HG03095 (cell line): ENCODE results near the gene JMJD8.

Experiments used
- ATAC-seq: cut with Tn5 transposase; IDR thresholded peaks from one replicate; pipeline ENCODE4 v1.9.1; 2021; ENCODE audit warnings: moderate library complexity; ENCODE audit not compliant: unreplicated experiment

Gene JMJD8

DNA sequence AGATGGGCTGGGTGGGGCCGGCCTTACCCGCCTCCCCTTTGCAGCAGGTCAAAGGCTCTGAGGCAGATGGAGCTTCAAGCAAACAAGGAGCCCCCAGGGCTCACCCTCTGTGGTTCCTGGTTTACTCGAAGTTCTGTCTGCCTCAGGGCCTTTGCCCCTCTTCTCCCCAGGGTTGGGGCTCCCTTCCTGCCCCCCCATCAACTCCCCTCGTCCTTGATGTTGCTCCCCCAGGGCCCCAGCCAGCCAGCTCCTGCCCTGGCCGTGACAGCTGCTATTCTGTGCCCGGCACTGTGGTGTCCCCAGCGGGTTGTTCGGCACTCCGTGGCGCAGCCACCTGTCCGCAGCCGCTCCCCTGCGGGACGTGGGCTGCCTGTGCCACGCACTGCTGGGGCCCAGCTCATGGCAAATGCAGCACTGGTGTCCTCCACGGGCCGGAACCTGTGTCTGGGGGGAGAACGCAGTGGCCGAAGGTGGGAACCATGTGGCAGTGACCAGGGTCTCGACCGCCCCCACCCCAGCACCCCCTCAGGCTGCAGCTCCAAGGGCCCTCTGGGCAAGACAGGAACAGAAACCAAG lies 26.5 kb upstream of the JMJD8 start:
- no peak for ATAC-seq

DNA sequence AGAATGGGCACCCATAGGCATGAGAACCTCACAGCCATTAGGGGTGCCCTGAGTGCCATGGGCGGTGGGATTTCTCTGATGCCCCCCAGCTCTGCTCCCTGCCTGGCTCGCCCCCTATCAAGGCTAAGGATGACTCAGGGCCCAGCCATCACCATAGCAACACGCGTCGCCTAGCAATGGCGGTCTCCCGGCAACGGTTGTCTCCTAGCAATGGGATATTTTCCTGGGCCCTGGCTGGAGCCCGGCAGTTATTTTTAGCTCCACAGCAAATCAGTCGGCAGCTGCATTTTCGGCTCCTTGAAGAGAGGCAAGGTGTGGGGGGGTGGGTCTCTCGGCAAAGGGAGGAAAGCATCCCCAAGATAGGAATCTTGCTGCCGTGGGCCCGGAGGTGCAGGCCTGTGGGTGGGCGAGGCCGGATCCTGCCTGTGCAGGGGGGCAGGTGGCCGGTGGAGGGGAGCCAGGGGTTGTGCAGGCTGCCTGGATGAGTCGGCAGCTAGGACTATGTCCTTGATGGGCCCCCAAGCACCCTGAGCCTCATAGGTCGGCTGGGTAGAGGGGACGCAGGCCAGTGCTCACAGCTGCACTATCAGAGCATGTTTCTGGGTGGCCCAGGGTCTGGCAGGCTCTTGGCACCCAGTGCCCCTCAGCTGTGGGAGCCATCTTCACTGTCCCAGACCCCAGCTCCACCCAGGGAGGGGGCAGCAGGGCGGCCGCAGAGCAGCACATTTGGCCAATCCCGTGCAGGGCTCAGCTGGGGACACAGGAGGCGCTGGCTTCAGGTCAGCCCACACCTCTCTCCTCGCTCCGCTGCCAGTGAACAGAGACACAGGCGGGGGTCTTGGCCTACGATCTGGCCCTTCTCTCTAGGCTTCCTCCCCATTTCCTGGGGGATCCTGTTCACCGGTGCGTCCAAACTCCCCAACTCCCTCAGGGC lies 25.7 kb upstream of the JMJD8 start:
- ATAC-seq: no peak

DNA sequence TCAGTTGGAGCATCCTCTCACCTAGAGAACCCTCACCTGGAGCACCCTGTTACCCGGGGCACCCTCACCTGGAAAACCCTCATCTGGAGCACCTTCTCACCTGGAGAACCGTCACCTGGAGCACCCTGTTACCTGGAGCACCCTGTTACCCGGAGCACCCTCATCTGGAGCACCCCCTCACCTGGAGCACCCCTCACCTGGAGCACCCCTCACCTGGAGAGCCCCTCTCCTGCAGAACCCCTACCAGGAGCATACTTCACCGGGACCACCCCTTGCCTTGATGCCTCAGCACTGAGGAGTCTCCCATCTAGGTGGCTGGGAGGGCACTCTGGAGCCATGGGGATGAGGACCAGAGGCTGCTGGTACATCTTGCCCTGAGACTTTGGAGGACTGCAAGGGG lies 24.8 kb upstream of the JMJD8 start:
- no peak for ATAC-seq

DNA sequence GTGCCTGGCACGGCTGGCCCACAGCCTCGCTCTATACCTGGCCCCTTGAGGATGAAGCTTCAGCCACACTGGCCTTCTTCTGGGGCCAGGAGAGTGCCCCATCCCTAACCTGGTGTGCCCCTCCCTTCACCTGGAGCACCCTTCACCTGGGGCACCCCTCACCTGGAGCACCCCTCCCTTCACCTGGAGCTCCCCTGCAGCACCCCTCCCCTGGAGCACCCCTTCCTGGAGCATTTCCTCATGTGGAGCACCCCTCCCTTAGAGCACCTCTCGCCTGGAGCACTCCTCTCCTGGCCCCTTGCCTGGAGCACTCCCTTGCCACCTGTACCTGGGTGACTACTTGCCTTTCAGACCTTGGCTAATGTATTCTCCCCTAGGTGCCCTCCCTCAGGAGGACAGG lies 23.9 kb upstream of the JMJD8 start:
- ATAC-seq: no peak

DNA sequence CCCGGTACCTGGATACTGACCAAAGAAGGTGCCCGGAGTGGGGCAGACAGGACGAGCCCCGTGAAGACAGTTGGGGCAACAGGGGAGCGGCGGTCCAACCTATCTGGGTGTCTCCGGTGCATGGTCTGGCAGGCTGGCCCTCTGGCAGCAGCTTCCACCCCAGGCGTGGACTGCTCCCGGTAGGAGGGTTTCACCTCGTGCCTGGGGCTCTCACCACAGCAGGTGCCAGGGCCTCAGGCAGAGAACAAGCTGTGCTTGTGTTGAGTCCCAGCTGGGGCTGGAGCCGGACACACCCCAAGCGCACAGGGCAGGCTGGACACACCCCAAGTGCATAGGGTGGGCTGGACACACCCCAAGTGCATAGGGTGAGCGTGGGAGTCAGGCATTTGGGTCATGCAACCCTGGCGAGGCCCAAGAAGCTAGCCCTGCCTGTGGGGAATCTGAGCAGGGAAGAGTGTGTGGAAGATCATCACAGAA lies 23.0 kb upstream of the JMJD8 start:
- ATAC-seq: no peak

DNA sequence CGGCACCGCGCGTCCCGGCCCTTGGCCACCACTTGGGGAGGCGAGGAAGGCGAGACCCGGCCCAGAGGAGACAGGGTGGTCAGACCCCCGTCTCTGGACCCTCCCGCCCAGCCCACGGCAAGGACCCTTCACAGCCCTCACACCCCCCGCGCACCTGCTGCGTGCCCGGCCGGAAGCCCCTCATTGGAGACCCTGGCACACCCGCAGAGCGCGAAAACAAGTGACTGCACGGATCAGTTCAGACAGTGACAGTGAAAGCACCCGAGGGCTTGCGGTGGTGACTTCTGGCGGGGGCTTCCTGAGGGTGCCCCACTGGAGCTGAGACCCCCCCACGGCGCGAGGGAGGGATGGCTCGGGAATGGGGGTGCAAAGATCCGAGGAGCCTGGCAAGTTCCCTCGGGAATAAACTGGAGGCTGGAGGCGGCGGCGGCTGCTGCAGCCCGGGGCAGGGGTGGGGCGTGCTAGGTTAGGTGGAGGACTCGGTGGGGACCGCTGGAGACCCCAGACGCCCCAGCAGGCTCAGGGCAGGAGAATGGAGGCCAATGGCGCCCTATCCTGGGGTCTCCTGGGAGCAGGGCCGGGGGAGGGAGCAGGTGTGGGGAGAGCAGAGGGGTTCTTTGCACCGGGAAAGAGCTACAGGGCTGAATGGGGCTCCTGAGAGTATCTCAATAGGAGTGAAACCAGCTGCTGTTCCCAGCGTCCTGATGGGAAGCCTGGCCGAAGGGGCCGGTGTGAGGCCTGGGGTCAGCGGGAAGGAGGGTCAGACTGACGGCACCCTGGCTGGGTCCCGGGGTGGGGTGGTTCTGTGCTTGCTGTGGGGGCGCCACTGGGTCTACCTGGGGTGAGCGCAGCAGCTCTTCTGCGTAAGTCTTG lies 22.3 kb upstream of the JMJD8 start:
- no peak for ATAC-seq

DNA sequence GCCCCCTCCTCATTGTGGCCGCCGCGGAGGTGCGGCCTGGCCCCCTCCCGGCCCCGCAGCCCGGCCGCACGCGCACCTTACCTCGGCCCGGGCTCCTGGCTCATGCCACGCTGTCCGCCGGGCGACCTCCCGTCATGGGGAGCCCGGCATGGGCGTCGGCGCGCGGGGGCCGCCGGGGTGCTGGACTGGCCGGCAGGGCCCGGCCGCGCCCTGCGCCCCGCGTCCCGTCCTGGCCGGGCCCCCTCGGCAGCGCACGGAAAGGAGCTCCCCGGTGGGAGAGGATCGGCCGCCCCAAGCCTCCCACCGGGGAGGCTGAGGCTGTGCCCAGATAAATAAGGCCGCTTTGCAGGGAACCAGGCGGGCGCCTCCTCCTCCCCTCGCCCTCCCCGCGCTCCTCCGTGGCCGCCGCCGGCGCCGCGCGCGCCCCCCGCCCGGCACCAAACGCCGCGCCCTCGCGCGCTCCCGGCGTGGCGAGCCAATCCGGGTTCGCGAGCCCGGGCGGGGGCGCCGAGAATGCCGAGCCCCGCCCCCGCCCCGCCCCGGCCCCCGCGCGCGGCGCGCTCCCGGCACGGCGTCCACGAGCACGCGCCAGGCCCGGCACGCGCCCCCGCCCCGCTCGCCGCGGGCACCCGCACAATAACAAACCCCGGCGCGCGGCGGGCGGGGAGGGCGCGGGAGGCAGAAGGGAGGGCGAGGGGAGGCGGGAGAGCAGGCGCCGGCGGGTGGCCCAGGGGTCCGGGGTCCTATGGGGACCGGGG lies 21.5 kb upstream of the JMJD8 start, which contains the start of gene FBXL16:
FBXL16 (minus strand) TSS at position 371 of the 758 bp plus-strand sequence. CDS start 8,396 bp downstream, outside the sequence.
- ATAC-seq: no peak

DNA sequence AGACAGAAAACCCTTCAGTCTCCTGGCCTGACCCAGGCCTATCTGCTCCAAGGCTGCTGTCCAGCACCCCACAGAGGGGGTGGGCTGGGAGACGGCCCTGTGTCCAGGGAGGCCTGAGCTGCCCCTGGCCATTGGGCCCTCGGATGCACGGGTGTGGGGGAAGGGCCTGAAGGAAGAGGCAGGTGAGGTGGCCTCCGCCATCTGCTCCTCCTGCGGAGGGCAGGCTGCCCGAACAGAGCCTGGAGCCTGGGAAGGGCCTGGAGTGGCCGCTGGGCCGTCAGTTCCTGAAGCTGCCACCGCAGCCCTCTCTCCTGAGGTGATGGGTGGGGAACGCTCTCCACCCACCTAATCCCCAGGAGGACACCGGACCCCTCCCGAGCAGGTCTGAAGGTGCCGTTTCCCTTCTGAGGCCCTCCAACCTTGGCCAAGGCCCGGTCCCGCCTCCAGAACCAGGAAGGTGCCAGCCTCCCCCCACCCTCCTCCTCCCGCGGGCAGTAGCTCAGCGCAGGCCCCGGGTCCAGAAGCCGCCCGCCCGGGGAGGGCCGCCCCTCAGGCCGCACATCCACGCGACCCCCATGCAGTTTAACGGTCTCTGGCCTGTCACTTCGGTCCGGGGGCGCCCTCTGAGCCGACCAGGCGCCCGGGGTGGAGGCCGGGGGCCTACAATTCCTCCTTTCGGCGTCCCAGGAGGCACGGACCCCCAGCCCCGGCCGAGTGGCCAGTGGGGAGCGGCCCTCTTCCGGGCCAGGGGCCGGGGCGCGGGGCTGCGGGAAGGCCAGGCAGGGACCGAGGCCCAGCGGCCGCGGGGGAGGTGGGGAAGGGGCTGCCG lies 20.6 kb upstream of the JMJD8 start:
- no peak for ATAC-seq

DNA sequence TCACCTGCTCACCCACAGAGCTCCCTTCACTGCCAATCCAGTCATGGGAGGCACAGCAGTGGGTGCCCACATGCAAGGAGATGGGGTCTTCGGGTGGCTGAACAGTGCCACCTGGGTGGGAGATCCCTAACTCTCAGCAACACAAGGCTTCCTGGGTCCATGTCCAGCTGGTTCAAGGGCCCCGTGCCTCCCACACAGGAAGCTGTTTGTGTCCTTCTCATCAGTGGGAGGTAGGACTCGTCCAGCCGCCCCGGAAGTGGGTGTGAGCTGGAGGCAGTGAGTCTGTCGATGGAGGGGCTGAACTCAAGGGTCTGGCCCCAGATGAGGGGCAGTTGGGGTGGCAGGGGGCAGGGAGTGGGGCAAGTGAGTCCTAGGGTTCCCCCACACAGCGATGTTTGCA lies 19.9 kb upstream of the JMJD8 start:
- ATAC-seq: no peak

DNA sequence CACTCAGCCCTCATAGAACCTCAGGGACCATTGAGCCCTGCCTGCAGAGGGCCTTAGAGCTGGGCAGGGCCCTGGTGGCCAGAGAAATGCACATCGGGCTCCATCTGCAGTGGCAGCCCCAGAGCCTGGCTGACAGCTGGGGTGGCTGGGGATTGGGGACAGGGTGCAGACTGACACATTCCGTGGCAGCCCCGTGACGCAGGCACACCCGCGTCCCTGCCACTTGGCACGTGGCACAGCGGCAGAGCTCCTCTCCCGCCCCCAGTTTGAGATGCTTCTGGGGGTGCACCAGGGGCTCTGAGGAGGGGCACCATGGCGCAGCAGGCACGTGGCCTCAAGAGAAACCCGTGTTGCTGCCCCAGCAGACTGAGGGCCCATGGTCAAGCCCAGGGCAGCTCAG lies 19.3 kb upstream of the JMJD8 start:
- ATAC-seq: no peak

DNA sequence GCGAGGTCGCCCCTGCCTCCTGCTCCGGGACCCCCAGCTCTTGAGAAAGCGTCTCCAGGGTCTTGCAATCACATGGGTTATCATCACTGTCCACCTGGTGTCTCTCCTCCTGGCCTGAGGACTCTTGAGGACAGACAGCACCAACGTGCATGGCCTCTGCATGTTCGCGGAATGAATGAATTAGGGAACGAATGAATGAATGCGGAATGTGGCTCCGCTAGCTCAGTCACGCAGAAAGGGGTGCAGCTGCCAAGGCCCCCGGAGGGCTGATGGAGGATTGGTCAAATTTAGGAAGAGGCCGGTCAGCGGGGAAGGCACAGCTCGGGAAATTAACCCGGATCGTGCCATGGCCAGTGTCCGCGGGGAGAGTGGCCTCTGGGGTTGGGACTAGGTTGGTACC lies 18.2 kb upstream of the JMJD8 start:
- no peak for ATAC-seq

DNA sequence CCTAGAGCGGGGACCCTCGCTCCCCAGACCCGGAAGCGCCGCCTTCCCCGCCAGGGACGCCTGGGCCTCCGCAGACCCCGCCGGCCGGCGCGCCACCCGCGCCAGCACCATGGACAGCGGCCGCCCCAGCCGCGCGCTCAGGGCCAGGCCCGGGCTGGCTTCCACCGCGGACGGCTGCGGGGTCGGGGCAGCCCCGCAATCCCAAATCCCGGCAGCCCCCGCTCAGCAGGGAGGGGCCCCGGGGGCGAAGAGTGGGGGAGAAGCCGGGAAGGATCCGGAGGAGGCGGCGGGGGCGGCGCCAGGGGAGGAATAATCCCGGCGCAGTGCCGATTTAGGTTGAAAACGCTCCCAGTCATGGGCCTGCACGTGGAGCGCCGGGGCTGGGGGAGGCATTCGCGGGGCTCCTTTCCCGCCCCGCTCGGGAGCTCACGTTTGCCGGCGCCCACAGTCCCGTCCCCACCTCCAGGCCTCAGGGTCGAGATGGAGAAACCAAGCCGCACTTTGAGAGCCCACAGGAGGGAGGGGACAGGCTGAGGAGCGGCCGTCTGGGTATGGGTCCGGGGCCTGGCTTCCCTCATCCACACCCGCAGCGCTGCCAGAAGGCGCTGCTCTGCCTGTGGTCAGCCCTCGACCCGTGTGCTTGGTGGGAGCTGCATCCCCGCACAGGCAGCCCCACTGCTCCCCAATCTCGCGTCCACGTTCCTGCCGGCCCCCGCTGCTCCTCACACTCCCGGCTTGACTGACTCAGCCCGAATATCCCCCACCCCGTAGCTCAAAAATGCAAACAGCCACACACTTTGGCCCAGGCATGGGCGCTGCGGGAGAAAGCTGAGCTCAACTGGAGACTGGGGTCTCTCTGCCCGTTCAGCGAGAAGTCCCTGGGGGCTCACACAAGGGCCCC lies 16.8 kb upstream of the JMJD8 start:
- ATAC-seq: no peak

DNA sequence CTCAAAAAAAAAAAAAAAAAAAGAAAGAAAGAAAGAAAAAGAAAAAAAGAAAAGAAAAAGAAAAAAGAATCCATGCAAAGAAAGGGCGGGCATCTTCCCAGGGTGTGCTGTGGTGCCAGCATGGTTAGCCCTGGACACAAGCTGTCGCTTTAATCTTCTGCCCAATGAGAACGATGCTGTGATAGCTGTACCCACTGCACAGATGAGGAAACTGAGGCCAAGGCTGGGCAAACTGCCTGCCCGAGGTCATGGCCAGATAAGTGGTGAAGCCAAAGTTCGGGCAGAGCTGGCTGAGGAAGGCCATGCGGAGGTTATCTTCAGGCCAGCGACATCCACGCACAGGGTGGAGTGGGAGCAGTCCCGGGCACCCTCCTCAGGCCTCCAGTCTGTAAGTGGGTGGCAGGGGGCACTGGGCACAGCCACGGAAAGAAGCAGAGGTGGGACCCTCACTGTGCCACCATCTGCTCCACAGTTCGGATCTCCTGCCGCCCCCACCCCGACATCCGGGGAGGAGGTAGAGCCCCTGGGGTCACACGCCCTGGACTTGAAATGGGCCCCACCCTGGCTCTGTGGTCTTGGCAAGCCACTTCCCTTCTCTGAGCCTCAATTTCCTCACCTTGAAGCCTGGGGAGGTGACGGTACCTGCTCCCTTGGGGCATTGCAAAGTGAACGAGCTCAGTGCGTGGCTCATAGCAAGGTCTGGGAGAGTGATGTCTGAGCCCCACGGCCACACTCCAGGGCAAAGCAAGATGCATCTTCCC lies 15.0 kb upstream of the JMJD8 start:
- no peak for ATAC-seq

DNA sequence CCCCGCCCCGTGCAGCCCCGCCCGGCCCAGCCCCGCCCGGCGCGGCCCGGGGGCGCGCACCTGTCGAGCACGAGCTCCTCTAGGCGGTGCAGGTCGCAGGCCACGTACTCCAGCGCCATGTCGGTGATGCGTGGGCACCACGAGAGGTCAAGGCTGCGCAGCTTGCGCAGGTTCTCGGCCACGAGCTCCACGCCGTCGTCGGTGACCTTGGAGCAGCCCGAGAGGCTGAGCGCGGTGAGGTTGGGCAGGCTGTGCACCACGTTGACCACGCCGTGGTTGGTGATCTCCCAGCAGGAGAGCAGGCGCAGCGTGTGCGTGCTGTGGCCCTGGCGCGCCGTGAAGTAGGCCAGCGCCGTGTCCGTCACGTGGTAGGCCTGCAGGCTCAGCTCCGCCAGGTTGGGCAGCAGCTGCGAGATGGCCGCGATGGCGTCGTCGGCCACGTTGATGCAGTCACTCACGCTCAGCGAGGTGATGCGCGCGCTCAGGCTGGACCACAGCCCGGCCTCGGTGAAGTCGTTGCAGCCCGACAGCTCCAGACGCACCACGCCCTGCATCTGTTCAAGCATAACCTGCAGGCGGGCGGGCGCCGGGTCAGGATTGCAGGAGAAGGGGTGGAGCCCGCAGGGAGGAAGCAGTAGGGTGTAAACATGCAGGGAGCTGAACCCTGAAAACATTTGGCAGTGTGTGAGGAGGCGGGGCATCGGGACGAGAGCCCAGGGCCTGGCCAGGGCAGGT lies 11.4 kb upstream of the JMJD8 start:
- ATAC-seq: no peak

DNA sequence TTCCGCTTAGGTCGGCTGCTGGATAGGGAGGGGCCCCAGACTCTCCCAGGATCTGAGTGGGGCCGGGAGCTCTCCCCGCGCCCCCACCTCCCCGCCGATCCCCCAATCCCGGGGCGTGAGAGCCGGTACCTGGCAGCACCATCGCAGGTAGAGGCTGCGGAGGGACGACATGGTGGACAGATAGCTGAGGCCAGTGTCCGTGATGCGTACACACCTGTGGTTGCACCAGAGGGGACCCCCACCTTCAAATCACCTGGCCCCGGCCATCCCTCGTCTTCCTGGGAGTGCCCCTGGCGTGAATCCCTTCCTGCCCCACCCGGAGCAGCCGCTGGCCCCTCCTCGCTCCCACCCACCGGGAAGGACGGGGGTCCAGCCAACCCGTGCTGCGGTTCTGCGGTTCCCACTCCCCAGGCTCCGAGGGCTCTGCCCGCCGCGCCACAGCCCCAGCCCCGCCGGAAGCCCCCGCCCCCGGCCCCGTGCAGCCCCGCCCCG lies 10.8 kb upstream of the JMJD8 start:
- ATAC-seq: no peak

DNA sequence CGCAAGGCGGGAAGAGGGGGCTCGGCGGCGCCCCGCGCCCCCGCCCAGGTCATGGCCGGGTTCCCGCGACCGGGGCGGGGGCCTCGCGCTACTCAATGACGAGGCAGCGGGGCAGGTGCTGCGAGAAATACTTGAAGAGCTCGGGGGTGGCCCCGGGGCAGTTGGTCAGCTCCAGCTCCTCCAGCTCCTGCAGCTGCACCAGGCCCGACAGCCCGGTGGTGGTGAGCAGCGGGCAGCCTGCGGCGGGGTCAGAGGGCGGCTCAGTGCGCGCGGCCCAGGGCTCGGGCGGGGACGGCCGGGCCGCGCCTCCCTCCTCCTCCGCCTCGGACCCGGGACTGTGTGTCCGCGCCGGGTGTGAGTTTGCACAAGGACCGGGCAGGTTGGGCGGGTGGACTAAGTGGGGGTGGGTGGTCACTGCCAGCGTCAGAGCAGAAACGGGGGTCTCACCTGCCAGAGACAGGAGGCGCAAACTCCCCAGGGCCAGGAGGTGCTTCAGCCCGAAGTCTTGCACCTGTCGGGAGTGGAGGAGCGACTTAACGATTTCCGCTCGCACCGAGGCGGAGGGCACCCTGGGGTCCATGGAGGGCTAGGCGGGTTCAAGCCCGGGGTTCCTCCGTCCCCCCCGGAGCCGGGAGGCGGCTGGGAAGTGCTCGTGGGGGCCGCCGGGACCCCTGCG lies 10.2 kb upstream of the JMJD8 start:
- ATAC-seq: no peak

DNA sequence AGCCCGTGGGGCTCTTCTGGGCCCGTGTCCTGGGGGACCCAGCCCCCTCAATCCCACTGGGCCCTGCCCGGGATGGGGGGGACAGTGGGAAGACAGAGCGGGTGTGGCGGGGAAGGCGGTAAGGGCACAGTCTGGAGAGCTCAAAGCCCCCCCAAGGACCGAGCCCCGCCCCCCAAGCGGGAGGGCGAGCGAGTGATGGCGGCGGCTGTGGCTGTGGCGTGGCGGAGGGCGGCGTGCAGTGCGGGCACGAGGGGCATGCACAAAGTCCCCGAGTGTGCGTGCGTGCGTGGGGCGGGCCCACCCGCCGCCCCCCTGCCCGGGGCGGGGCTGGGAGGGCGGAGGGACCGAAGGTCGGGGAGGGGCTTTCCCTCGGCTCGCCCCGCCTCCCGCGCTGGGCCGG lies 9.6 kb upstream of the JMJD8 start:
- no peak for ATAC-seq
